Neural cell (in vitro differentiated cells): ENCODE results near the gene SUGCT.

Experiments used
- EZH2 ChIP-seq: fragments of 200-600, 300-800 bp; shearing (Covaris generic), sonication (generic); IDR thresholded peaks from 2 replicates; pipeline ENCODE4 v1.6.1; 2014; ENCODE audit warnings: antibody characterized with exemption, low read length, borderline replicate concordance, mild to moderate bottlenecking; ENCODE audit not compliant: insufficient read depth, poor library complexity, severe bottlenecking
- POLR2AphosphoS5 ChIP-seq: IDR thresholded peaks from 2 replicates; pipeline ENCODE4 v1.6.1; 2012
- TAF1 ChIP-seq: IDR thresholded peaks from 2 replicates; pipeline ENCODE4 v1.6.1; 2012; ENCODE audit warnings: low read depth
- TF ChIP-seq, protein P1 (sequence below): fragments of 450-650 bp; IDR thresholded peaks from 2 replicates; pipeline ENCODE4 v1.5.1; 2014; ENCODE audit warnings: antibody characterized with exemption, mild to moderate bottlenecking, moderate library complexity; ENCODE audit not compliant: poor library complexity, severe bottlenecking
- TF ChIP-seq, protein P2 (sequence below): IDR thresholded peaks from 2 replicates; pipeline ENCODE4 v1.6.1; 2012; ENCODE audit warnings: borderline replicate concordance

DNA sequence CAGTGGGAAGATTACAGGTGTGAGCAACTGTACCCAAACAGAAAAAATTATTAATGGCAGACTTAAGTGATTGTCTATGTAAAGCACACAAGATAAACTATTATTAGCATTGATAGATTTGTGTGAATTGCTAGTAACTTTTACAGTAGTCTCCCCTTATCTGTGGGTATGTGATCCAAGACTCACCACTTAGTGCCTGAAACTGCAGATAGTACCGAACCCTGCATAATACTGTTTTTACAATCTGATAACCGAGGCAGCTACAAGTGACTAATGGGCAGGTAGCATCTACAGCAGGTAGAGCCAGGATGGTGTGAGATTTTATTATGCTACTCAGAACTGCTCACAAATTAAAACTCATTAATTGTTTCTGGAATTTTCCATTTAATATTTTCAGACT, 31.9 kb upstream of the SUGCT start:
- TF ChIP-seq POLR2AphosphoS5 (no peak), TAF1 (no peak), EZH2 (no peak)
- TF ChIP-seq, protein P1, sequence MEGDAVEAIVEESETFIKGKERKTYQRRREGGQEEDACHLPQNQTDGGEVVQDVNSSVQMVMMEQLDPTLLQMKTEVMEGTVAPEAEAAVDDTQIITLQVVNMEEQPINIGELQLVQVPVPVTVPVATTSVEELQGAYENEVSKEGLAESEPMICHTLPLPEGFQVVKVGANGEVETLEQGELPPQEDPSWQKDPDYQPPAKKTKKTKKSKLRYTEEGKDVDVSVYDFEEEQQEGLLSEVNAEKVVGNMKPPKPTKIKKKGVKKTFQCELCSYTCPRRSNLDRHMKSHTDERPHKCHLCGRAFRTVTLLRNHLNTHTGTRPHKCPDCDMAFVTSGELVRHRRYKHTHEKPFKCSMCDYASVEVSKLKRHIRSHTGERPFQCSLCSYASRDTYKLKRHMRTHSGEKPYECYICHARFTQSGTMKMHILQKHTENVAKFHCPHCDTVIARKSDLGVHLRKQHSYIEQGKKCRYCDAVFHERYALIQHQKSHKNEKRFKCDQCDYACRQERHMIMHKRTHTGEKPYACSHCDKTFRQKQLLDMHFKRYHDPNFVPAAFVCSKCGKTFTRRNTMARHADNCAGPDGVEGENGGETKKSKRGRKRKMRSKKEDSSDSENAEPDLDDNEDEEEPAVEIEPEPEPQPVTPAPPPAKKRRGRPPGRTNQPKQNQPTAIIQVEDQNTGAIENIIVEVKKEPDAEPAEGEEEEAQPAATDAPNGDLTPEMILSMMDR, result no peak
- TF ChIP-seq, protein P2, sequence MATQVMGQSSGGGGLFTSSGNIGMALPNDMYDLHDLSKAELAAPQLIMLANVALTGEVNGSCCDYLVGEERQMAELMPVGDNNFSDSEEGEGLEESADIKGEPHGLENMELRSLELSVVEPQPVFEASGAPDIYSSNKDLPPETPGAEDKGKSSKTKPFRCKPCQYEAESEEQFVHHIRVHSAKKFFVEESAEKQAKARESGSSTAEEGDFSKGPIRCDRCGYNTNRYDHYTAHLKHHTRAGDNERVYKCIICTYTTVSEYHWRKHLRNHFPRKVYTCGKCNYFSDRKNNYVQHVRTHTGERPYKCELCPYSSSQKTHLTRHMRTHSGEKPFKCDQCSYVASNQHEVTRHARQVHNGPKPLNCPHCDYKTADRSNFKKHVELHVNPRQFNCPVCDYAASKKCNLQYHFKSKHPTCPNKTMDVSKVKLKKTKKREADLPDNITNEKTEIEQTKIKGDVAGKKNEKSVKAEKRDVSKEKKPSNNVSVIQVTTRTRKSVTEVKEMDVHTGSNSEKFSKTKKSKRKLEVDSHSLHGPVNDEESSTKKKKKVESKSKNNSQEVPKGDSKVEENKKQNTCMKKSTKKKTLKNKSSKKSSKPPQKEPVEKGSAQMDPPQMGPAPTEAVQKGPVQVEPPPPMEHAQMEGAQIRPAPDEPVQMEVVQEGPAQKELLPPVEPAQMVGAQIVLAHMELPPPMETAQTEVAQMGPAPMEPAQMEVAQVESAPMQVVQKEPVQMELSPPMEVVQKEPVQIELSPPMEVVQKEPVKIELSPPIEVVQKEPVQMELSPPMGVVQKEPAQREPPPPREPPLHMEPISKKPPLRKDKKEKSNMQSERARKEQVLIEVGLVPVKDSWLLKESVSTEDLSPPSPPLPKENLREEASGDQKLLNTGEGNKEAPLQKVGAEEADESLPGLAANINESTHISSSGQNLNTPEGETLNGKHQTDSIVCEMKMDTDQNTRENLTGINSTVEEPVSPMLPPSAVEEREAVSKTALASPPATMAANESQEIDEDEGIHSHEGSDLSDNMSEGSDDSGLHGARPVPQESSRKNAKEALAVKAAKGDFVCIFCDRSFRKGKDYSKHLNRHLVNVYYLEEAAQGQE, result no peak
